Liver (tissue), 2 donors: ENCODE results near the gene DPP7.

Source experiments
- MAX ChIP-seq: IDR thresholded peaks from 2 replicates; pipeline ENCODE4 v1.6.1; 2016; ENCODE audit warnings: antibody characterized with exemption
- RAD21 ChIP-seq, 2 donors: IDR thresholded peaks; 2 replicates each; pipeline ENCODE4 v1.6.1; 2016; ENCODE audit warnings: antibody characterized with exemption in 2 of 2, mild to moderate bottlenecking in 2 of 2
- TF ChIP-seq, protein P1 (sequence below): IDR thresholded peaks from 2 replicates; pipeline ENCODE4 v1.6.1; 2016; ENCODE audit warnings: antibody characterized with exemption
- donor health status: healthy.

- TF ChIP-seq, protein P1, sequence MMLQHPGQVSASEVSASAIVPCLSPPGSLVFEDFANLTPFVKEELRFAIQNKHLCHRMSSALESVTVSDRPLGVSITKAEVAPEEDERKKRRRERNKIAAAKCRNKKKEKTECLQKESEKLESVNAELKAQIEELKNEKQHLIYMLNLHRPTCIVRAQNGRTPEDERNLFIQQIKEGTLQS, result no peak
- no peak for TF ChIP-seq MAX
- TF ChIP-seq RAD21 (IDR thresholded peaks at IDR 0.05), result no peak
Measured at GRCh38 chr9:137134191-137134590, 19.7 kb upstream of the DPP7 start.
